Mononuclear cell (primary cell): ENCODE measurements around the gene NAPSA. TPM values are rescaled to one million over a fixed set of nuclear protein-coding genes. Genes with fewer than 3 reads are reported as not detected.

ENCODE experiments used
- H3K27me3 ChIP-seq: 2 replicates; pipeline ENCODE4 v1.6.0; 2011; ENCODE audit warnings: low read length, control low read depth; ENCODE audit not compliant: insufficient read depth
- H3K4me1 ChIP-seq: 2 replicates; pipeline ENCODE4 v1.5.1; 2011; ENCODE audit warnings: mild to moderate bottlenecking, low read length, control low read depth; ENCODE audit not compliant: insufficient read depth
- H3K4me3 ChIP-seq: 2 replicates; pipeline ENCODE4 v1.5.1; 2011; ENCODE audit warnings: mild to moderate bottlenecking, low read length, moderate library complexity
- H3K9me3 ChIP-seq: 2 replicates; pipeline ENCODE4 v1.5.1; 2011; ENCODE audit warnings: low read depth, mild to moderate bottlenecking, control low read depth, low read length
- total RNA-seq: library from RNA; depleted of rRNA; stranded (reverse); fragments of >200 nt; gene quantifications from one replicate; pipeline ENCODE4 v1.2.3, GENCODE V29; 2012

NAPSA gene
- total RNA-seq, 1 donor, result not detected

DNA sequence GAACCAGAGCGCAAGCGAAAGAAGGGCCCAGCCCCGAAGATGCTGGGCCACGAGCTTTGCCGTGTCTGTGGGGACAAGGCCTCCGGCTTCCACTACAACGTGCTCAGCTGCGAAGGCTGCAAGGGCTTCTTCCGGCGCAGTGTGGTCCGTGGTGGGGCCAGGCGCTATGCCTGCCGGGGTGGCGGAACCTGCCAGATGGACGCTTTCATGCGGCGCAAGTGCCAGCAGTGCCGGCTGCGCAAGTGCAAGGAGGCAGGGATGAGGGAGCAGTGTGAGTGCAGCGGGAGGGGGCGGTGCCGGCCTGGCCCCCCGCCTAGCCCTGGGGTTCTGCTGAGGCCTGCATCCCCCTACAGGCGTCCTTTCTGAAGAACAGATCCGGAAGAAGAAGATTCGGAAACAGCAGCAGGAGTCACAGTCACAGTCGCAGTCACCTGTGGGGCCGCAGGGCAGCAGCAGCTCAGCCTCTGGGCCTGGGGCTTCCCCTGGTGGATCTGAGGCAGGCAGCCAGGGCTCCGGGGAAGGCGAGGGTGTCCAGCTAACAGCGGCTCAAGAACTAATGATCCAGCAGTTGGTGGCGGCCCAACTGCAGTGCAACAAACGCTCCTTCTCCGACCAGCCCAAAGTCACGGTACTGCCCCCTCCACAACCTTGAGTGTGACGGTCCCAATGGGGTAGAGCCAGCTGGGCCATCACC is 12.9 kb upstream of the NAPSA start:
- H3K9me3 ChIP-seq, result no peaks in the 10 kb centered on the region

GRCh38 chr19:50377517-50377916 is 12.1 kb upstream of the NAPSA start:
- Histone ChIP-seq H3K4me1 (peaks cover 13% of the 10 kb centered on the region), H3K9me3 (no peaks in the 10 kb centered on the region), H3K4me3 (no peak overlapping the region), H3K27me3 (no peaks in the 10 kb centered on the region)

More for the DNA sequence above, 12.9 kb upstream of the NAPSA start:
- Histone ChIP-seq H3K4me1 (peaks cover 17% of the 10 kb centered on the region), H3K4me3 (no peak overlapping the region), H3K27me3 (no peaks in the 10 kb centered on the region)

GRCh38 chr19:50377051-50377461 is 11.6 kb upstream of the NAPSA start:
- H3K27me3 ChIP-seq, result no peaks in the 10 kb centered on the region
- H3K4me3 ChIP-seq, result no peak overlapping the region
- H3K4me1 ChIP-seq, result peaks cover 16% of the 10 kb centered on the region
- no peaks in the 10 kb centered on the region for H3K9me3 ChIP-seq

DNA sequence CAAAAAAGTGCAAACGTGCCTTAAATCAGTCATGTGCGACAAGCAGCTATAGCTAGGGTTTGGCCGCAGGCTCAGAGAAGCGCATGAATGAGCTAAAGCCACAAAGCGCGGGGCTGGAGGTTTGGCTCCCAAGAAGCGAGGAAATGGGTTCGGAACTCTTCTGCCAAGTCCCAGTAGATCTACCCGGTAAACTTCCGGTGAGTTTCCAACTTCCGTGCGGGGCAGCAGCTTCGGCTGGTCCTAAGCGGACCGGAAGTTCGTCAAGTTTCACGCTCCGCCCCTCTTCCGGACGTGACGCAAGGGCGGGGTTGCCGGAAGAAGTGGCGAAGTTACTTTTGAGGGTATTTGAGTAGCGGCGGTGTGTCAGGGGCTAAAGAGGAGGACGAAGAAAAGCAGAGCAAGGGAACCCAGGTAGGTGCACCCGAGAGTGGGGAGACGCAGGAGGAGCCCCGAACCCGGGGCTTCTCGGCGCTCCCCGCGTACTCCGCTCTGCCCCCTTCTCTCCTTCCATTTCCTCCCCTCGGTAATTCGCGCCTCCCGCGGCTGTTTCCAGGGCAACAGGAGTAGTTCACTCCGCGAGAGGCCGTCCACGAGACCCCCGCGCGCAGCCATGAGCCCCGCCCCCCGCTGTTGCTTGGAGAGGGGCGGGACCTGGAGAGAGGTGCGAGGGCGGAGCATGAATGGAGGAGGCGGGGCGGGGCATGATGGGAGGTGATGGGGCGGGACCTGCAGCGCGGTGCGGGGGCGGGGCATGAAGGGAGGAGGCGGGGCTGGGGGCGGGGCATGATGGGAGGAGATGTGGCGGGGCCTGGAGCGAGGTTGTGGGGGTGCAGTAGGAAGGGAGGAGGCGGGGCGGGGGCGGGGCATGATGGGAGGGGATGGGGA is 11.0 kb upstream of the NAPSA start, which contains the start of gene NR1H2:
Gene NR1H2 (plus strand): TSS at position 292 of the 885 bp plus-strand sequence. CDS start 1,149 bp downstream, outside the sequence.
- Histone ChIP-seq H3K9me3 (no peaks in the 10 kb centered on the region), H3K27me3 (no peaks in the 10 kb centered on the region), H3K4me3 (peak within 1 kb of the TSS; percentile 88), H3K4me1 (peaks cover 22% of the 10 kb centered on the region)

- H3K27me3 ChIP-seq, result no peaks in the 10 kb centered on the region
- no peak overlapping the region for H3K4me3 ChIP-seq
- no peaks in the 10 kb centered on the region for H3K9me3 ChIP-seq
- peaks cover 28% of the 10 kb centered on the region for H3K4me1 ChIP-seq
Measured at GRCh38 chr19:50371914-50372475, 6.6 kb upstream of the NAPSA start.

GRCh38 chr19:50368649-50369570 is 3.5 kb upstream of the NAPSA start:
- Histone ChIP-seq H3K4me3 (peak overlapping the region; percentile 62), H3K9me3 (no peaks in the 10 kb centered on the region), H3K27me3 (no peaks in the 10 kb centered on the region), H3K4me1 (peaks cover 32% of the 10 kb centered on the region)

GRCh38 chr19:50362656-50363424 is 2.6 kb downstream of the NAPSA start:
- H3K4me3 ChIP-seq, result no peak overlapping the region
- H3K9me3 ChIP-seq, result no peaks in the 10 kb centered on the region
- H3K27me3 ChIP-seq, result no peaks in the 10 kb centered on the region
- peaks cover 21% of the 10 kb centered on the region for H3K4me1 ChIP-seq

DNA sequence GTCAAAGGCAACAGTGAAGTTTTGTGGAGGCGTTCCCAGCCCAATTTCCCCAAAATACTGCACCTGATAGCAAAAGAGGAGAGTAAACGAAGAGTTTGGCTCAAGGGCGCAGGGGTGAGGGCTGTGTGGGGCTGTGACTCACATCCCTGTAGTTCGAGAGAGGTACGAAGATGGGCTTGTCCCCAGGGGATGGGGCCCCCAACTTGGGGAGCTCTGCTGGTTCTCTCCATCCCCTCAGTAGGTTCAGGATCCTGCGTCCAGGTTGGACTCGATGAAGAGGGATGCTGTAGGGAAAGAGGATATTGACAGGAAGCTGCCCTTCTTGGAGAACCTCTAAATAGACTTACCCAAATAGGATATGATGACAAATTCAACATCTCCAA is 3.4 kb downstream of the NAPSA start:
- H3K27me3 ChIP-seq, result no peaks in the 10 kb centered on the region
- H3K9me3 ChIP-seq, result no peaks in the 10 kb centered on the region
- peaks cover 29% of the 10 kb centered on the region for H3K4me1 ChIP-seq
- H3K4me3 ChIP-seq, result no peak overlapping the region

- Histone ChIP-seq H3K4me1 (peaks cover 29% of the 10 kb centered on the region), H3K27me3 (no peaks in the 10 kb centered on the region), H3K9me3 (no peaks in the 10 kb centered on the region), H3K4me3 (no peak overlapping the region)
Measured at GRCh38 chr19:50361290-50362029, 4.0 kb downstream of the NAPSA start.

DNA sequence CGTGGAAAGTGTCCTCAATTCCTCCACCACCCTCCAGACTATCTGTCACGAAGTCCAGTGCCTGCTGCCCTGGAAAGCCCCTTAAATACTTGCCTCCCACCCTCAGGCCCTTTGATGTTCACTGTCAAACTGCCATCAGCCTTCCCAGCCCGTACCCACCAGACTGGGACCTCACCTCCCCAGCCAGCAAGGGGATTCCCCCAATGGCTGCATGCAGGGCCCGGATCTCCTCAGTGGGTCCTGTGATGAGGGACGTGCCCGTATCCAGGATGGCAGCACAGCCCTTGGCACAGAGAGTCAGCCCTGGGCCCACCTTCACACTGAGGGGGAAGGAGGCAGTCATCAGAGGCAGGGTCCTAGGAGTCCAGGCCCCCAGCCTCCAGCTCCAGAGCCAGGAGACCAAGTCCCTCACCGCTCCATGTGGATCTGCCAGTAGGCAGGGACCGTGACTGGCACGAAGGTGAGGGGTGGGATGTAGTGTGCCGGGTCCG is 6.1 kb downstream of the NAPSA start:
- no peak overlapping the region for H3K4me3 ChIP-seq
- no peaks in the 10 kb centered on the region for H3K27me3 ChIP-seq
- peaks cover 21% of the 10 kb centered on the region for H3K4me1 ChIP-seq
- H3K9me3 ChIP-seq, result no peaks in the 10 kb centered on the region

DNA sequence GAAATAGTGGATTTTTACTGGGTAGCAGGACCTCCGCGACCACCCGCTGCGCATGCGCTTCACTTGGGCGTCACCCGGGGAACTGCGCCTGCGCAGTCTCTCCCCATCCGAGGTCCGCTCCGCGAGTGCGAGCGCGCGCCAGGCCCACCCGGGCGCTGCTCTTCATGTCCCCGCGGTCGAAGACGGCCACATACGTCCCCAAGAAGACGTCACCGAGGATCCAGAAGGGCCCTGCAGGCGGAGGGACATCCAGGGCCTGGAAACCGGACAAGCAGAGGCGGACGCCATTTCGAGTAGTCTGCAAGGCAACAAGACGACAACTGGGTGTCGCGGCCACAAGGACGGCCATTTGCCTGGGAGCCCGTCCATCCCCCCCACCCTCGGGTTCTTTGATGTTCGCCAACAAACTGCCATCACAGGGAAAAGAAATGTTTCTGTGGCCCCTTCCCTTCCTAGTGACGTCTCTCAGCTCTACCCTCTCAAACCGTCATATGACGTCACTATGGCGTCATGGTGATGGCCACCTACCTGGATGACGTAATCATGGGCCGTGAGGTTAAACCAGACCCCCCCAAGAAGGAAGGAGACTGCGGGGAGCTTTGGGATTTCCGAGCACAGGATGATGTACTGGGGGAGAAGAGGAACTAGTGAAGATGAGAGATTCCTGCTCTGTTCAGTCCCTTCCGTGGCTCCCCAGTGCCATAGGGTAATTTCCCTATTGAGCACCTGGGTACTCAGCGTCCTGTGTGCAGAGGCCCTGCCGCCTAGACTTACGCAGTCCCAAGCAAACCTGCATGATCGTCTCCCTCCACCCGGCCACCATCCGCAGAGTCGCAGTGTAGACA is 6.7 kb downstream of the NAPSA start:
- Histone ChIP-seq H3K27me3 (no peaks in the 10 kb centered on the region), H3K9me3 (no peaks in the 10 kb centered on the region), H3K4me1 (peaks cover 16% of the 10 kb centered on the region), H3K4me3 (peak overlapping the region; percentile 54)

DNA sequence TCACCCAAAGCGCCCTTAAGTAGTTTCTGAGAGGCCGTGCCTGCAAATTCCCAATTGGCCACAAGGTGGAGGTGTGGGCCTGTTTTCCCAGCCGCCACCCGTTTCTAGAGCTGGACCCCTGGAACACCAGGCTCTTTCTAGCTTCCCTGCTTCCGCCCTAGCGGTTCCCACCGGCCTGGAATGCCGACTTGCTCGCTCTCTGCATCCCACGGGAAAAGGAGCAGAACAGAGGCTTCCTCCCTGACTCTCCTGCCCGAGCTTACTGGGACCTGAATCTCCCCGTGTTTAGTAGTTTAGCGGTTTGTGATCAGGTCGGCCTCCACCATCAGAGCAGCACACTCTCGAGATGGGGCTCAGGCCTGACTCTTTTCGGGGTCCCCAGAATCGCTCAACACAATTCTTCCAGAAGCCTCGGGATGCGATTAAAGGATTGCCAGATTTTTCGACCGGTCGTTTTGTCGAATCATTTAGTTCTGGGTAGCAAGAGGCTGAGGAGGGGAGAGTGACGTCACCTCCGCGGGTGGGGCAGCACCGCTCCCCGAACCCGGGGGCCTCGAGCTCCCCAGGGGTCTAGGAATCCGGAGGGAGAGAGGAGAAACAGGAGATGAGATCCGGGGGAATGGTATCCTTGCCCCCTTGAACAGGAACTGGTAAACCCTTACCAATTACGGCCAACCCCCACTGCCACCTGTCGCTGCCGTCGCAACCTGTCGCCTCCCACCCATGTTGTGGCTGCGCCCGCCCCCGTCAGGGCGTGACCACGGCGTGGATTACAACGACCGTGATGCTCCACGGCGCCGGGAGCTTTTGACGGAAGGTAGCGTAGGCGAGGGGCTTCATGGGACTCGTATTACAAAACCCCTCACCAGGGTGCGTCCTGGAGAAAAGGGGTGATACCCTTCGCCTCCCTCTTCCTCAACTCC is 8.0 kb downstream of the NAPSA start:
- Histone ChIP-seq H3K4me1 (peaks cover 15% of the 10 kb centered on the region), H3K9me3 (no peaks in the 10 kb centered on the region), H3K27me3 (no peaks in the 10 kb centered on the region), H3K4me3 (peak overlapping the region; percentile 54)
